Spleen (tissue), 11 donors: Measurements from ENCODE around the gene CCDC12. TPM values are rescaled to one million over a fixed set of nuclear protein-coding genes. Genes with fewer than 3 reads are reported as not detected.

ENCODE experiments used
- DNase-seq: peaks from one replicate; pipeline ENCODE4 v3.0.0-alpha.2; 2020
- H3K27ac ChIP-seq, 8 donors: fragments of 200-600 bp; sonication (generic) in 7 of 8; 1 replicate in 4 of 8; 2 replicates in 4 of 8; pipeline versions ENCODE4 v1.5.0 to v1.8.0; 2016 to 2021; ENCODE audit warnings: inconsistent platforms in 4 of 8, mild to moderate bottlenecking in 4 of 8, moderate library complexity in 1 of 8
- H3K27me3 ChIP-seq, 7 donors: fragments of 200-600 bp; sonication (generic) in 6 of 7; replicated peaks in 1 of 7; 1 replicate in 4 of 7; 2 replicates in 3 of 7; pipeline versions ENCODE4 v1.5.0 to v1.8.0; 2016 to 2021; ENCODE audit warnings: inconsistent platforms in 3 of 7, mild to moderate bottlenecking in 1 of 7
- H3K36me3 ChIP-seq, 6 donors: fragments of 200-600 bp; sonication (generic) in 5 of 6; 1 replicate in 4 of 6; 2 replicates in 2 of 6; pipeline versions ENCODE4 v1.5.0 to v1.8.0; 2016 to 2021; ENCODE audit warnings: inconsistent platforms in 2 of 6
- H3K4me1 ChIP-seq, 6 donors: fragments of 200-600 bp; sonication (generic) in 5 of 6; 1 replicate in 3 of 6; 2 replicates in 3 of 6; pipeline versions ENCODE4 v1.5.0 to v1.8.0; 2016 to 2021; ENCODE audit warnings: inconsistent platforms in 3 of 6
- H3K4me3 ChIP-seq, 8 donors: fragments of 200-600 bp; sonication (generic) in 7 of 8; 1 replicate in 4 of 8; 2 replicates in 4 of 8; pipeline versions ENCODE4 v1.5.0 to v1.8.0; 2016 to 2021; ENCODE audit warnings: inconsistent platforms in 4 of 8, mild to moderate bottlenecking in 4 of 8, moderate library complexity in 2 of 8
- H3K9me3 ChIP-seq, 8 donors: fragments of 200-600 bp; sonication (generic) in 7 of 8; 1 replicate in 4 of 8; 2 replicates in 4 of 8; pipeline versions ENCODE4 v1.5.0 to v1.8.0; 2016 to 2021; ENCODE audit warnings: inconsistent platforms in 4 of 8
- POLR2A ChIP-seq, 3 donors: fragments of 450-650 bp; IDR thresholded peaks; one replicate each; pipeline ENCODE4 v1.5.1; 2017; ENCODE audit warnings: antibody characterized with exemption in 3 of 3, mild to moderate bottlenecking in 1 of 3
- POLR2AphosphoS5 ChIP-seq, 3 donors: sonication (generic); formaldehyde crosslinking; IDR thresholded peaks; one replicate each; pipeline ENCODE4 v1.5.1; 2017; ENCODE audit warnings: antibody characterized with exemption in 3 of 3
- WGBS, 5 donors: extraction: QIAGEN DNeasy Blood & Tissue Kit in 3 of 5; methylation state at CpG; one replicate each; pipeline versions ENCODE4 v1.1.5 to v1.1.7; 2013 to 2018; 5-methylcytosine and 5-hydroxymethylcytosine counted together
- intact Hi-C: fragments of 100-400 bp; cut with DNase I; formaldehyde crosslinking; loops from one replicate; pipeline ENCODE4 v1.15.0; 2023; ENCODE audit warnings: low total_unique reads
- polyA plus RNA-seq, 3 donors: library from polyadenylated mRNA; stranded (reverse); fragments of 200-250 nt; gene quantifications; one replicate each; pipeline ENCODE4 v1.2.1, GENCODE V29; 2013
- total RNA-seq, 7 donors: library from RNA; depleted of rRNA in 3 of 7; stranded (reverse); fragments of >200 nt in 3 of 7; fragmentation: NEBNext Ultra II Directional in 4 of 7; extraction: Animal tissue kit (Norgen Biotek cat#: 25700) in 4 of 7; gene quantifications; one replicate each; pipeline versions ENCODE4 v1.1.0 to v1.2.1, GENCODE V29; 2016 to 2021
- TF ChIP-seq, protein P1 (sequence below), 11 experiments: fragments of 200-600 bp in 7 of 11; fragments of 450-650 bp in 4 of 11; sonication (generic) in 4 of 11; IDR thresholded peaks in 8 of 11; conservative IDR thresholded peaks in 3 of 11; 1 replicate in 7 of 11; 2 replicates in 4 of 11; pipeline versions ENCODE4 v1.4.0 to v1.8.0; 2016 to 2021; ENCODE audit warnings: antibody characterized with exemption in 11 of 11, inconsistent platforms in 4 of 11, mild to moderate bottlenecking in 1 of 11
- donor health status: healthy with polysubstance abuse.
- donor health status: DM: no; HTN: no; CAD: no; lungs with moderate emphysema.
- donor health status: DM: no; HTN: no; CAD: no.
- donor health status: Bipolar disorder and iron deficiency.
- donor health status: healthy.
- donor health status: DM: no; HTN: no; CAD: no.
- donor health status: DM: yes; HTN: yes; CAD: no.

Gene CCDC12
- total and polyA plus RNA-seq, 10 donors, result 36.5 to 124 (median 55.7) TPM

GRCh38 chr3:46997453-46998091 is 21.0 kb upstream of the CCDC12 start:
- Histone ChIP-seq H3K27ac (peak overlapping the region in 3 of 8 donors; percentile 23 to 55 (median 40)), H3K27me3 (no peaks in the 10 kb centered on the region), H3K4me1 (peaks cover 9 to 72% (median 30%) of the 10 kb centered on the region in 6 donors), H3K4me3 (no peak overlapping the region), H3K9me3 (no peaks in the 10 kb centered on the region), H3K36me3 (peaks cover 0 to 100% (median 82%) of the 10 kb centered on the region in 6 donors)
- WGBS, 5 donors, result 61 to 78% (median 69%) methylated on average over 10 to 13 of the region's 13 CpGs
- TF ChIP-seq POLR2A (IDR thresholded peaks at IDR 0.05) (no peak), POLR2AphosphoS5 (IDR thresholded peaks at IDR 0.05) (peak; percentile 39 to 52 (median 44))
- intact Hi-C loops, result loop anchor here (2.0 kb wide), 1 partner anchor 75 kb away; no protein-coding TSS in a partner anchor
- DNase-seq, result peak; percentile 77

DNA sequence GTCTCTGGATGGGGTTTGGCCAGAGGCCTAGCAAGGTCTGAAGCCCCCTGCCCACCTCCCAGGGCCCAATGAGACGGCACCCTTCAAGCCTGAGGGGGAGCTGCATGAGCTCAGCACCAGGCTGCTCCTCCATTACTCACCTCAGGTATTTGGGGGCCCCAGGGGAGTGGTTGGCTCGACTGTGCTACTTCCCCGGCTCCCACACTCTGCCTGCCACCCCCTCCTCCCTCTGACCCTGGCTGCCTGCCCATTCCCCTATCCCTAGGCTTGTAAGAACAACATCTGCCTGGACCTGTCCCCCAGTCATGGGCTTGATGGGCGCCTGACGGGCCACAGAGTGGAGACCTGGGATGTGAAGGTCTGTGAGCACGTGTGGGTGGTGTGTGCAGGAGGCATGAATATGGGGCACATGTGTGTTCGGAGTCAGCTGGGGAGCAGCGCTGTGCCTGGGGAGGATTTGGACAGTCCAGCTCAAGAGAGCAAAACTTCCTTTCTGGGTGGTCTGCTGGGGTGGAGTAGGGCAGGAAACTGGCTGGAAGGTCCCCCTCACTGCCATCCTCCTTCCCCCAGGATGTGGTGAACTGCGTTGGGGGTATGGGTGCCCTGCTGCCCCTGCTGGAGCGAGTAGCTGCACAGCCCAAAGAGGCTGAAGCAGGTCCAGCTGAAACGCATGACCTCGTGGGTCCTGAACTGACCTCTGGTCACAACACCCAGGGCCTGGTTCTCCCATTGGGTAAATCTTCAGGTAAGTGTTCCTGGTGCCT is 20.3 kb upstream of the CCDC12 start:
- intact Hi-C loops, result no loop called here
- no peak overlapping the region for H3K4me3 ChIP-seq
- TF ChIP-seq, protein P1, sequence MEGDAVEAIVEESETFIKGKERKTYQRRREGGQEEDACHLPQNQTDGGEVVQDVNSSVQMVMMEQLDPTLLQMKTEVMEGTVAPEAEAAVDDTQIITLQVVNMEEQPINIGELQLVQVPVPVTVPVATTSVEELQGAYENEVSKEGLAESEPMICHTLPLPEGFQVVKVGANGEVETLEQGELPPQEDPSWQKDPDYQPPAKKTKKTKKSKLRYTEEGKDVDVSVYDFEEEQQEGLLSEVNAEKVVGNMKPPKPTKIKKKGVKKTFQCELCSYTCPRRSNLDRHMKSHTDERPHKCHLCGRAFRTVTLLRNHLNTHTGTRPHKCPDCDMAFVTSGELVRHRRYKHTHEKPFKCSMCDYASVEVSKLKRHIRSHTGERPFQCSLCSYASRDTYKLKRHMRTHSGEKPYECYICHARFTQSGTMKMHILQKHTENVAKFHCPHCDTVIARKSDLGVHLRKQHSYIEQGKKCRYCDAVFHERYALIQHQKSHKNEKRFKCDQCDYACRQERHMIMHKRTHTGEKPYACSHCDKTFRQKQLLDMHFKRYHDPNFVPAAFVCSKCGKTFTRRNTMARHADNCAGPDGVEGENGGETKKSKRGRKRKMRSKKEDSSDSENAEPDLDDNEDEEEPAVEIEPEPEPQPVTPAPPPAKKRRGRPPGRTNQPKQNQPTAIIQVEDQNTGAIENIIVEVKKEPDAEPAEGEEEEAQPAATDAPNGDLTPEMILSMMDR (IDR thresholded peaks at IDR 0.05 in 8 of 11, conservative IDR thresholded peaks at IDR 0.05 in 3 of 11), result no peak
- TF ChIP-seq POLR2A (IDR thresholded peaks at IDR 0.05) (no peak), POLR2AphosphoS5 (IDR thresholded peaks at IDR 0.05) (no peak)
- peaks cover 9 to 79% (median 31%) of the 10 kb centered on the region in 6 donors for H3K4me1 ChIP-seq
- no peaks in the 10 kb centered on the region for H3K27me3 ChIP-seq
- peak; percentile 74 for DNase-seq
- H3K27ac ChIP-seq, result peak overlapping the region in 3 of 8 donors; percentile 23 to 55 (median 40)
- H3K9me3 ChIP-seq, result no peaks in the 10 kb centered on the region
- H3K36me3 ChIP-seq, result peaks cover 0 to 100% (median 79%) of the 10 kb centered on the region in 6 donors
- 48 to 70% (median 65%) methylated on average over 10 to 12 of the region's 12 CpGs for WGBS, 5 donors

GRCh38 chr3:46995901-46996562 is 19.5 kb upstream of the CCDC12 start:
- H3K27me3 ChIP-seq, result no peaks in the 10 kb centered on the region
- peak in 1 of 3 donors; percentile 52 for TF ChIP-seq POLR2AphosphoS5 (IDR thresholded peaks at IDR 0.05)
- TF ChIP-seq, protein P1 (IDR thresholded peaks at IDR 0.05 in 8 of 11, conservative IDR thresholded peaks at IDR 0.05 in 3 of 11), result no peak
- 93 to 95% (median 94%) methylated on average over 17 to 22 of the region's 22 CpGs for WGBS, 5 donors
- peaks cover 10 to 83% (median 39%) of the 10 kb centered on the region in 6 donors for H3K4me1 ChIP-seq
- no peaks in the 10 kb centered on the region for H3K9me3 ChIP-seq
- intact Hi-C loops, result no loop called here
- DNase-seq, result peak; percentile 74
- peaks cover 0 to 100% (median 76%) of the 10 kb centered on the region in 6 donors for H3K36me3 ChIP-seq
- peak overlapping the region in 3 of 8 donors; percentile 23 to 55 (median 40) for H3K27ac ChIP-seq
- no peak overlapping the region for H3K4me3 ChIP-seq

DNA sequence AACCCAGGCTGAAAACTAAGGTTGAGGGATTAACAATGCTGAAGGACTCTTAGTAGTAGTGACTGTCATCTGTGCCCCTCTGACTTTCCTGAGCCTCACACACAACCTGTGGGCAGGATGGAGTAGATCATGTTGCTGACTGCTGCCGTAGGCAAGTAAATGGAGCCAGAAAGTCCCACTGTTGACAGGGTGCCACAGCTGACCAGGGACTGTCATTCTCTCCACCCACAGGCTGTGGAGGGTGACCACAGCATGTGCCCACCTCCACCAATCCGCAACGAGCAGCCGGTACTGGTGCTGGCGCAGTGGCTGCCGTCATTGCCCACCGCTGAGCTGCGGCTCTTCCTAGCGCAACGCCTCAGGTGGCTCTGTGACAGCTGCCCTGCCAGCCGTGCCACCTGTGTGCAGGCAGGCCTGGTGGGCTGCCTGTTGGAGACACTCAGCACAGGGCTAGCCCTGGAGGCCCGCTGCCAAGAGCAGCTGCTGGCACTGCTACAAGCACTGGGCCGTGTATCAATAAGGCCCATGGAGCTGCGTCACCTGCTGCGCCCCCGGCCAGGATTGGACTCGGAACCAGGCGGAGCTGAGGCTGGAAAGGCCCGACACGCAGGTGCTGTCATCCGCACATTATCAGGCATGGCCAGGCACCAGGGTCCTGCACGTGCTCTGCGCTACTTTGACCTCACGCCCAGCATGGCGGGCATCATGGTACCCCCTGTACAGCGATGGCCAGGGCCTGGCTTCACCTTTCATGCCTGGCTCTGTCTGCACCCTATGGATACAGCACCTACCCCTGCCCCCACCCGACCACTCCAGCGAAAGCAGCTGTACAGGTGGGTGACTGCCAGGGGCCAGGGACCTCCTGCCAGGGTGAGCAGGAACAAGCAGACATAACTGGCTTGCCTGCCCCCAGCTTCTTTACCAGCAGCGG is 18.5 kb upstream of the CCDC12 start:
- Histone ChIP-seq H3K27me3 (no peaks in the 10 kb centered on the region), H3K36me3 (peaks cover 0 to 100% (median 67%) of the 10 kb centered on the region in 6 donors), H3K4me1 (peaks cover 18 to 84% (median 48%) of the 10 kb centered on the region in 6 donors), H3K27ac (no peak overlapping the region), H3K9me3 (no peaks in the 10 kb centered on the region), H3K4me3 (no peak overlapping the region)
- intact Hi-C loops, result no loop called here
- no peak for TF ChIP-seq POLR2A (IDR thresholded peaks at IDR 0.05)
- peak in 2 of 3 donors; percentile 8 to 67 for TF ChIP-seq POLR2AphosphoS5 (IDR thresholded peaks at IDR 0.05)
- WGBS, 5 donors, result 95 to 97% (median 96%) methylated on average over 14 to 29 of the region's 29 CpGs
- DNase-seq, result peak; percentile 76
